Esophagus squamous epithelium (tissue), 5 donors: ENCODE data around the gene ADORA2A. TPM values are rescaled to one million over a fixed set of nuclear protein-coding genes. Genes with fewer than 3 reads are reported as not detected.

Source experiments
- DNase-seq: peaks from one replicate; lab custom pipeline; 2025; lab: John Stamatoyannopoulos, UW
- H3K27ac ChIP-seq, 4 donors: fragments of 200-600 bp; sonication (generic); one replicate each; pipeline ENCODE4 v1.5.1; 2016 to 2019; ENCODE audit warnings: mild to moderate bottlenecking in 1 of 4
- H3K27me3 ChIP-seq, 4 donors: fragments of 200-600 bp; sonication (generic); 1 replicate in 3 of 4; 2 replicates in 1 of 4; pipeline versions ENCODE4 v1.5.1 to v1.6.0; 2017 to 2021; ENCODE audit warnings: antibody characterized with exemption in 1 of 4
- H3K36me3 ChIP-seq, 3 donors: fragments of 200-600 bp; sonication (generic); one replicate each; pipeline ENCODE4 v1.5.1; 2016 to 2019
- H3K4me1 ChIP-seq, 3 donors: fragments of 200-600 bp; sonication (generic); one replicate each; pipeline ENCODE4 v1.5.1; 2017 to 2019
- H3K4me3 ChIP-seq, 4 donors: fragments of 200-600 bp; sonication (generic); 1 replicate in 3 of 4; 2 replicates in 1 of 4; pipeline ENCODE4 v1.5.1; 2016 to 2019; ENCODE audit warnings: mild to moderate bottlenecking in 2 of 4, moderate library complexity in 1 of 4
- H3K9me3 ChIP-seq, 3 donors: fragments of 200-600 bp; sonication (generic); one replicate each; pipeline ENCODE4 v1.5.1; 2016 to 2019
- CTCF ChIP-seq, 6 experiments: fragments of 450-650 bp in 4 of 6; fragments of 200-600 bp in 2 of 6; sonication (generic) in 2 of 6; IDR thresholded peaks; one replicate each; pipeline ENCODE4 v1.5.1; 2016 to 2019; ENCODE audit warnings: antibody characterized with exemption in 6 of 6, mild to moderate bottlenecking in 4 of 6, moderate library complexity in 4 of 6
- POLR2A ChIP-seq, 4 donors: fragments of 450-650 bp; IDR thresholded peaks; one replicate each; pipeline ENCODE4 v1.6.1; 2017; ENCODE audit warnings: antibody characterized with exemption in 4 of 4, mild to moderate bottlenecking in 4 of 4, moderate library complexity in 3 of 4
- WGBS, 2 donors: methylation state at CpG; one replicate each; pipeline ENCODE4 v1.1.5; 2018; 5-methylcytosine and 5-hydroxymethylcytosine counted together
- intact Hi-C: fragments of 100-400 bp; cut with DNase I; formaldehyde crosslinking; loops from one replicate; pipeline ENCODE4 v1.15.0; 2022
- total RNA-seq, 4 donors: library from RNA; depleted of rRNA; stranded (reverse); fragments of >200 nt; gene quantifications; one replicate each; pipeline ENCODE4 v1.1.0, GENCODE V29; 2016
- donor health status: DM: yes; HTN: yes; CAD: no.

The ADORA2A gene
- total RNA-seq, 4 donors from 2014 or later = 1.0 to 4.0 (median 2.4) TPM

- H3K4me1 ChIP-seq = peaks cover 0 to 7% (median 0%) of the 10 kb centered on the region in 3 donors
- 70 to 71% methylated on average over 10 of the region's 10 CpGs for WGBS, 2 donors
- H3K9me3 ChIP-seq = no peaks in the 10 kb centered on the region
- no peaks in the 10 kb centered on the region for H3K36me3 ChIP-seq
- DNase-seq = no peak
- intact Hi-C loops = no loop called here
- no peak for TF ChIP-seq CTCF (IDR thresholded peaks at IDR 0.05)
- no peak overlapping the region for H3K4me3 ChIP-seq
- no peaks in the 10 kb centered on the region for H3K27me3 ChIP-seq
- no peak overlapping the region for H3K27ac ChIP-seq
These were observed 33.2 kb downstream of the ADORA2A start for GRCh38 chr22:24460418-24461089.

- Histone ChIP-seq H3K27me3 (no peaks in the 10 kb centered on the region), H3K36me3 (no peaks in the 10 kb centered on the region), H3K27ac (peak overlapping the region in 1 of 4 donors; percentile 36), H3K4me3 (no peak overlapping the region), H3K4me1 (peaks cover 0 to 28% (median 0%) of the 10 kb centered on the region in 3 donors), H3K9me3 (no peaks in the 10 kb centered on the region)
- intact Hi-C loops = no loop called here
- no peak for DNase-seq
- TF ChIP-seq POLR2A (IDR thresholded peaks at IDR 0.05) = no peak
- TF ChIP-seq CTCF (IDR thresholded peaks at IDR 0.05) = no peak
- WGBS, 2 donors = 70 to 78% methylated on average over 5 to 6 of the region's 6 CpGs
These were observed 35.8 kb downstream of the ADORA2A start for GRCh38 chr22:24463071-24463760.

- Histone ChIP-seq H3K36me3 (no peaks in the 10 kb centered on the region), H3K9me3 (no peaks in the 10 kb centered on the region), H3K27me3 (no peaks in the 10 kb centered on the region), H3K4me3 (no peak overlapping the region), H3K4me1 (peaks cover 0 to 28% (median 0%) of the 10 kb centered on the region in 3 donors), H3K27ac (peak overlapping the region in 1 of 4 donors; percentile 54)
- intact Hi-C loops = no loop called here
- no peak for DNase-seq
- TF ChIP-seq CTCF (IDR thresholded peaks at IDR 0.05) (no peak), POLR2A (IDR thresholded peaks at IDR 0.05) (no peak)
- WGBS, 2 donors = 30 to 74% methylated on average over 1 to 5 of the region's 5 CpGs
These were observed 38.2 kb downstream of the ADORA2A start for GRCh38 chr22:24465566-24465965.

- DNase-seq = no peak
- Histone ChIP-seq H3K27me3 (no peaks in the 10 kb centered on the region), H3K4me3 (no peak overlapping the region), H3K36me3 (no peaks in the 10 kb centered on the region), H3K4me1 (peaks cover 0 to 28% (median 0%) of the 10 kb centered on the region in 3 donors), H3K27ac (peak overlapping the region in 1 of 4 donors; percentile 54), H3K9me3 (no peaks in the 10 kb centered on the region)
- 98 to 100% methylated on average over 3 of the region's 3 CpGs for WGBS, 2 donors
- intact Hi-C loops = no loop called here
- TF ChIP-seq CTCF (IDR thresholded peaks at IDR 0.05) (no peak), POLR2A (IDR thresholded peaks at IDR 0.05) (no peak)
These were observed 38.6 kb downstream of the ADORA2A start for GRCh38 chr22:24465975-24466374.

GRCh38 chr22:24466716-24467328, 39.4 kb downstream of the ADORA2A start:
- Histone ChIP-seq H3K27me3 (no peaks in the 10 kb centered on the region), H3K9me3 (no peaks in the 10 kb centered on the region), H3K4me3 (no peak overlapping the region), H3K36me3 (no peaks in the 10 kb centered on the region), H3K4me1 (peaks cover 0 to 28% (median 0%) of the 10 kb centered on the region in 3 donors), H3K27ac (peak overlapping the region in 1 of 4 donors; percentile 54)
- intact Hi-C loops = no loop called here
- DNase-seq = no peak
- 50% methylated on average over 1 of the region's 1 CpG; no CpG with 5 or more reads in 1 of the 2 donors for WGBS, 2 donors
- TF ChIP-seq CTCF (IDR thresholded peaks at IDR 0.05) (no peak), POLR2A (IDR thresholded peaks at IDR 0.05) (no peak)
